ENCODE results near the gene NT5E. TPM values are rescaled to one million over a fixed set of nuclear protein-coding genes. Genes with fewer than 3 reads are reported as not detected.

Gene NT5E
- total RNA-seq (2014; rRNA removed; shearing (Covaris generic)) (0.50 and 1.5 TPM in 2 replicates), polyA plus RNA-seq (2016; fragmentation: Nextera tagmentation; extraction: Ambion mirVana) (0.18 and 0.23 TPM in 2 replicates)
- long read RNA-seq, partial matches to known transcripts = 0 of 2 reads
- long read RNA-seq, other reads (novel, unspliced or antisense) = 1 of 2 reads

DNA sequence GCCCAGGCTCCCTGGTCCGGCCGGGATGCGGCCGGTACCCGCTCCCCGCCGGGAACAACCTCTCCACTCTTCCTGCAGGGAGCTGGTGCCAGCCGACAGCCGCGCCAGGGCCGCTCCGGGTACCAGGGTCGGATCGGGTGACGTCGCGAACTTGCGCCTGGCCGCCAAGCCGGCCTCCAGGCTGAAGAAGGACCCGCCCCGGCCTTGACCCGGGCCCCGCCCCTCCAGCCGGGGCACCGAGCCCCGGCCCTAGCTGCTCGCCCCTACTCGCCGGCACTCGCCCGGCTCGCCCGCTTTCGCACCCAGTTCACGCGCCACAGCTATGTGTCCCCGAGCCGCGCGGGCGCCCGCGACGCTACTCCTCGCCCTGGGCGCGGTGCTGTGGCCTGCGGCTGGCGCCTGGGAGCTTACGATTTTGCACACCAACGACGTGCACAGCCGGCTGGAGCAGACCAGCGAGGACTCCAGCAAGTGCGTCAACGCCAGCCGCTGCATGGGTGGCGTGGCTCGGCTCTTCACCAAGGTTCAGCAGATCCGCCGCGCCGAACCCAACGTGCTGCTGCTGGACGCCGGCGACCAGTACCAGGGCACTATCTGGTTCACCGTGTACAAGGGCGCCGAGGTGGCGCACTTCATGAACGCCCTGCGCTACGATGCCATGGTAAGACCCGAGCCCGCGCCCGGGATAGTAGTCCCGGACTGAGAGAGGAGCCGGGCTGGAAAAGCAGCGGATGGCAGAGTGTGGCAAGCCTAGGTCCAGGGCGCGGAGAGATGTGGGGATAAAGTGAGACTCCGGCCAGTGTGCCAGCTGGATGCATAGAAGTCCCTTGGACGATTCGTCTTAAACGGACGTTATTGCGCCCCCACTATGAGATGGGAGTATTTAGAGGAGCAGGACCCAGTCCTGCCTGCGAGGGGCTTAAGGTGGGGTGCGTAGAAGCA lies at the start of gene NT5E:
TSS of gene NT5E (plus strand) at position 266 of the 942 bp plus-strand sequence. CDS start at position 323, 57 bp downstream.
- H3F3A ChIP-seq (replicated peaks; ENCODE audit: low read depth) = no peaks in the 10 kb centered on the region
- H2AFZ ChIP-seq = peak within 1 kb of the TSS; percentile 98
- ATAC-seq (peak; percentile 94), DNase-seq (ENCODE audit: low spot score) (peak; percentile 90)
- H3K9me3 Mint-ChIP-seq = no peaks in the 10 kb centered on the region
- H3K4me2 ChIP-seq = peak within 1 kb of the TSS; percentile 76
- H3K36me3 Mint-ChIP-seq (ENCODE audit: low read depth) = no peaks in the 10 kb centered on the region
- H3K79me2 ChIP-seq (replicated peaks; ENCODE audit: insufficient read depth) = no peaks in the 10 kb centered on the region
- no peak for TF ChIP-seq JUNB (IDR thresholded peaks at IDR 0.05; ENCODE audit: unreplicated experiment)
- TF ChIP-seq STAT1 (IDR thresholded peaks at IDR 0.05; ENCODE audit: unreplicated experiment) = no peak
- TF ChIP-seq CREB1 (CRISPR knock-in tag; IDR thresholded peaks at IDR 0.05; ENCODE audit: low read depth) = peak; percentile 71
- TF ChIP-seq, protein P1, sequence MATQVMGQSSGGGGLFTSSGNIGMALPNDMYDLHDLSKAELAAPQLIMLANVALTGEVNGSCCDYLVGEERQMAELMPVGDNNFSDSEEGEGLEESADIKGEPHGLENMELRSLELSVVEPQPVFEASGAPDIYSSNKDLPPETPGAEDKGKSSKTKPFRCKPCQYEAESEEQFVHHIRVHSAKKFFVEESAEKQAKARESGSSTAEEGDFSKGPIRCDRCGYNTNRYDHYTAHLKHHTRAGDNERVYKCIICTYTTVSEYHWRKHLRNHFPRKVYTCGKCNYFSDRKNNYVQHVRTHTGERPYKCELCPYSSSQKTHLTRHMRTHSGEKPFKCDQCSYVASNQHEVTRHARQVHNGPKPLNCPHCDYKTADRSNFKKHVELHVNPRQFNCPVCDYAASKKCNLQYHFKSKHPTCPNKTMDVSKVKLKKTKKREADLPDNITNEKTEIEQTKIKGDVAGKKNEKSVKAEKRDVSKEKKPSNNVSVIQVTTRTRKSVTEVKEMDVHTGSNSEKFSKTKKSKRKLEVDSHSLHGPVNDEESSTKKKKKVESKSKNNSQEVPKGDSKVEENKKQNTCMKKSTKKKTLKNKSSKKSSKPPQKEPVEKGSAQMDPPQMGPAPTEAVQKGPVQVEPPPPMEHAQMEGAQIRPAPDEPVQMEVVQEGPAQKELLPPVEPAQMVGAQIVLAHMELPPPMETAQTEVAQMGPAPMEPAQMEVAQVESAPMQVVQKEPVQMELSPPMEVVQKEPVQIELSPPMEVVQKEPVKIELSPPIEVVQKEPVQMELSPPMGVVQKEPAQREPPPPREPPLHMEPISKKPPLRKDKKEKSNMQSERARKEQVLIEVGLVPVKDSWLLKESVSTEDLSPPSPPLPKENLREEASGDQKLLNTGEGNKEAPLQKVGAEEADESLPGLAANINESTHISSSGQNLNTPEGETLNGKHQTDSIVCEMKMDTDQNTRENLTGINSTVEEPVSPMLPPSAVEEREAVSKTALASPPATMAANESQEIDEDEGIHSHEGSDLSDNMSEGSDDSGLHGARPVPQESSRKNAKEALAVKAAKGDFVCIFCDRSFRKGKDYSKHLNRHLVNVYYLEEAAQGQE (IDR thresholded peaks at IDR 0.05; ENCODE audit: unreplicated experiment) = no peak
- TF ChIP-seq POLR2AphosphoS5 (IDR thresholded peaks at IDR 0.05; ENCODE audit: low read depth) = peak; percentile 56; the same call in 1 of the 2 replicates
- no peak for TF ChIP-seq NANOG (IDR thresholded peaks at IDR 0.05; ENCODE audit: borderline replicate concordance)
- 0 out of 4 replicates have a peak, but pooled peaks have one; percentile 8 to 19 for TF ChIP-seq CTCF (conservative IDR thresholded peaks at IDR 0.05; ENCODE audit: low read depth in 2 of 2)
- no peak for TF ChIP-seq EZH2phosphoT487 (IDR thresholded peaks at IDR 0.05; ENCODE audit: unreplicated experiment)
- TF ChIP-seq ZNF462 (CRISPR knock-in tag; IDR thresholded peaks at IDR 0.05) = no peak
- no peak for TF ChIP-seq ETS1 (IDR thresholded peaks at IDR 0.05)
- no peak for TF ChIP-seq ZNF331 (CRISPR knock-in tag; IDR thresholded peaks at IDR 0.05; ENCODE audit: low read depth)
- H3K27me3 Mint-ChIP-seq (ENCODE audit: insufficient read depth, low read depth, poor library complexity) = peaks cover 49% of the 10 kb centered on the region
- H3K4me1 ChIP-seq (ENCODE audit: insufficient read depth) = peaks cover 12% of the 10 kb centered on the region
- no peak within 1 kb of the TSS for H3K27ac ChIP-seq (ENCODE audit: low read depth)
- peaks cover 68% of the 10 kb centered on the region for H3K27me3 ChIP-seq (ENCODE audit: insufficient read depth)
- H3K4me3 ChIP-seq = peak within 1 kb of the TSS; percentile 65
- peak within 1 kb of the TSS; percentile 85 for H3K4me3 Mint-ChIP-seq
- no peaks in the 10 kb centered on the region for H3K9me2 ChIP-seq (ENCODE audit: insufficient read depth)
- H3K4me1 Mint-ChIP-seq = peaks cover 11% of the 10 kb centered on the region
- no peaks in the 10 kb centered on the region for H3K36me3 ChIP-seq (ENCODE audit: insufficient read depth)
- H3K27ac Mint-ChIP-seq = no peak within 1 kb of the TSS
- no peaks in the 10 kb centered on the region for H4K20me1 ChIP-seq (replicated peaks; ENCODE audit: insufficient read depth)
